Erythroblast (primary cell): Measurements from ENCODE around the gene KIR2DL4.
"Not testable (repeated sequence)": the region's sequence is repeated elsewhere in the genome, so short reads cannot be mapped to it uniquely, and the experiment has no call there.

ENCODE experiments used
- GATA1 ChIP-seq: IDR thresholded peaks from 2 replicates; pipeline ENCODE4 v1.6.1; 2011; ENCODE audit warnings: low read depth, mild to moderate bottlenecking, control low read depth, low read length, moderate library complexity
- POLR2A ChIP-seq: IDR thresholded peaks from 2 replicates; pipeline ENCODE4 v1.6.1; 2011; ENCODE audit warnings: mild to moderate bottlenecking, low read length

DNA sequence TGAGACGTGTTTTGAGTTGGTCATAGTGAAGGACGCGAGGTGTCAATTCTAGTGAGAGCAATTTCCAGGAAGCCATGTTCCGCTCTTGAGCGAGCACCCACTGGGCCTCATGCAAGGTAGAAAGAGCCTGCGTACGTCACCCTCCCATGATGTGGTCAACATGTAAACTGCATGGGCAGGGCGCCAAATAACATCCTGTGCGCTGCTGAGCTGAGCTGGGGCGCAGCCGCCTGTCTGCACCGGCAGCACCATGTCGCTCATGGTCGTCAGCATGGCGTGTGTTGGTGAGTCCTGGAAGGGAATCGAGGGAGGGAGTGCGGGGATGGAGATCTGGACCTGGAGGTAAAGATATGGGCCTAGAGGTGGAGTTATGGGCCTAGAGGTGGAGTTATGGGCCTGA lies 12.8 kb downstream of the KIR2DL4 start, which contains the start of gene KIR3DL1:
- not testable (repeated sequence) for TF ChIP-seq POLR2A, GATA1
